HEK293 (cell line): ENCODE measurements around the gene SSTR5.

ENCODE experiments used
- CTCF ChIA-PET: fragments of 350-600 bp; formaldehyde crosslinking; extraction: SDS; loops from one replicate; lab custom pipeline; 2021; ENCODE audit warnings: antibody characterized with exemption; lab: Yijun Ruan, JAX
- POLR2A ChIA-PET: fragments of 300-600 bp; formaldehyde crosslinking; extraction: SDS; loops from one replicate; lab custom pipeline; 2020; ENCODE audit warnings: antibody characterized with exemption, inconsistent platforms; lab: Yijun Ruan, JAX
- H3K27ac ChIP-seq: fragments of 200-500 bp; sonication (Bioruptor generic); 2 replicates; pipeline ENCODE4 v1.5.1; 2014; ENCODE audit warnings: low read depth, low read length, control low read depth, inconsistent platforms; ENCODE audit errors: extremely low read depth
- H3K36me3 ChIP-seq, 2 experiments: fragments of 200-500 bp in 1 of 2; sonication (Bioruptor generic) in 1 of 2; 1 replicate in 1 of 2; 2 replicates in 1 of 2; pipeline ENCODE4 v1.5.1; 2014 to 2017; ENCODE audit warnings: inconsistent platforms in 2 of 2, low read length in 2 of 2; ENCODE audit not compliant: control insufficient read depth in 2 of 2, insufficient read depth in 1 of 2
- H3K4me1 ChIP-seq: fragments of 200-500 bp; sonication (Bioruptor generic); 2 replicates; pipeline ENCODE4 v1.5.1; 2014; ENCODE audit warnings: mild to moderate bottlenecking, low read length, inconsistent platforms; ENCODE audit not compliant: control insufficient read depth, insufficient read depth
- H3K4me3 ChIP-seq: 2 replicates; pipeline ENCODE4 v1.5.1; 2011; ENCODE audit warnings: low read depth, mild to moderate bottlenecking, control low read depth, low read length, moderate library complexity
- H3K9me3 ChIP-seq: fragments of 200-500 bp; sonication (Bioruptor generic); 2 replicates; pipeline ENCODE4 v1.5.1; 2014; ENCODE audit warnings: low read depth, low read length, inconsistent platforms; ENCODE audit not compliant: control insufficient read depth, insufficient read depth
- ATF2 ChIP-seq: fragments of 450-650 bp; formaldehyde crosslinking; IDR thresholded peaks from 2 replicates; pipeline ENCODE4 v1.5.1; 2016; ENCODE audit warnings: missing biosample characterization, missing genetic modification characterization, low read depth
- BCL6B ChIP-seq: fragments of 450-650 bp; formaldehyde crosslinking; IDR thresholded peaks from 2 replicates; pipeline ENCODE4 v1.5.1; 2017; ENCODE audit warnings: missing biosample characterization, missing genetic modification characterization
- HOXD13 ChIP-seq: sonication (generic); formaldehyde crosslinking; IDR thresholded peaks from 2 replicates; pipeline ENCODE4 v1.8.0; 2022; ENCODE audit warnings: missing genetic modification reagents, borderline replicate concordance
- MEIS1 ChIP-seq: sonication (generic); formaldehyde crosslinking; IDR thresholded peaks from 2 replicates; pipeline ENCODE4 v1.8.1; 2022; ENCODE audit warnings: missing genetic modification reagents, mild to moderate bottlenecking, borderline replicate concordance
- ZBTB17 ChIP-seq: fragments of 450-650 bp; formaldehyde crosslinking; IDR thresholded peaks from 2 replicates; pipeline ENCODE4 v1.5.1; 2016; ENCODE audit warnings: missing biosample characterization, missing genetic modification characterization
- ZBTB6 ChIP-seq: fragments of 450-650 bp; formaldehyde crosslinking; IDR thresholded peaks from 2 replicates; pipeline ENCODE4 v1.5.1; 2017; ENCODE audit warnings: missing biosample characterization, missing genetic modification characterization
- ZEB2 ChIP-seq: fragments of 450-650 bp; formaldehyde crosslinking; IDR thresholded peaks from 2 replicates; pipeline ENCODE4 v1.5.1; 2016; ENCODE audit warnings: missing biosample characterization, missing genetic modification characterization
- ZFHX2 ChIP-seq: fragments of 450-650 bp; formaldehyde crosslinking; conservative IDR thresholded peaks from 2 replicates; pipeline ENCODE4 v1.5.1; 2016; ENCODE audit warnings: missing biosample characterization, missing genetic modification characterization
- ZIC2 ChIP-seq: fragments of 450-650 bp; formaldehyde crosslinking; IDR thresholded peaks from 2 replicates; pipeline ENCODE4 v1.5.1; 2016; ENCODE audit warnings: missing biosample characterization, missing genetic modification characterization
- ZNF114 ChIP-seq: fragments of 450-650 bp; formaldehyde crosslinking; IDR thresholded peaks from 2 replicates; pipeline ENCODE4 v1.5.0; 2017; ENCODE audit warnings: missing biosample characterization, missing genetic modification characterization
- ZNF146 ChIP-seq: fragments of 450-650 bp; formaldehyde crosslinking; IDR thresholded peaks from 2 replicates; pipeline ENCODE4 v1.5.1; 2016; ENCODE audit warnings: missing biosample characterization, missing genetic modification characterization
- ZNF174 ChIP-seq: fragments of 450-650 bp; formaldehyde crosslinking; IDR thresholded peaks from 2 replicates; pipeline ENCODE4 v1.5.0; 2017; ENCODE audit warnings: missing biosample characterization, mild to moderate bottlenecking, missing genetic modification characterization
- ZNF248 ChIP-seq: fragments of 450-650 bp; formaldehyde crosslinking; IDR thresholded peaks from 2 replicates; pipeline ENCODE4 v1.5.1; 2017; ENCODE audit warnings: missing biosample characterization, missing genetic modification characterization
- ZNF514 ChIP-seq: fragments of 450-650 bp; formaldehyde crosslinking; IDR thresholded peaks from 2 replicates; pipeline ENCODE4 v1.5.1; 2016; ENCODE audit warnings: missing biosample characterization, missing genetic modification characterization
- ZNF518A ChIP-seq: fragments of 450-650 bp; formaldehyde crosslinking; conservative IDR thresholded peaks from 2 replicates; pipeline ENCODE4 v1.5.1; 2016; ENCODE audit warnings: low read depth, missing biosample characterization, missing genetic modification characterization
- ZNF521 ChIP-seq: fragments of 450-650 bp; formaldehyde crosslinking; IDR thresholded peaks from 2 replicates; pipeline ENCODE4 v1.5.1; 2017; ENCODE audit warnings: missing biosample characterization, mild to moderate bottlenecking, missing genetic modification characterization
- ZNF561 ChIP-seq: fragments of 450-650 bp; IDR thresholded peaks from 2 replicates; pipeline ENCODE4 v1.5.1; 2018; ENCODE audit warnings: missing biosample characterization, missing genetic modification characterization, borderline replicate concordance
- ZNF600 ChIP-seq: fragments of 450-650 bp; formaldehyde crosslinking; IDR thresholded peaks from 2 replicates; pipeline ENCODE4 v1.5.1; 2016; ENCODE audit warnings: missing biosample characterization, missing genetic modification characterization
- ZNF623 ChIP-seq: fragments of 450-650 bp; formaldehyde crosslinking; IDR thresholded peaks from 2 replicates; pipeline ENCODE4 v1.5.1; 2016; ENCODE audit warnings: missing biosample characterization, missing genetic modification characterization
- ZNF660 ChIP-seq: fragments of 450-650 bp; IDR thresholded peaks from 2 replicates; pipeline ENCODE4 v1.5.1; 2018; ENCODE audit warnings: missing biosample characterization, mild to moderate bottlenecking, missing genetic modification characterization
- ZNF830 ChIP-seq: fragments of 450-650 bp; IDR thresholded peaks from 2 replicates; pipeline ENCODE4 v1.5.0; 2018; ENCODE audit warnings: missing biosample characterization, missing genetic modification characterization, low read depth, mild to moderate bottlenecking, moderate library complexity

SSTR5 gene

GRCh38 chr16:1061769-1062505 is 10.6 kb upstream of the SSTR5 start:
- Histone ChIP-seq H3K27ac (no peak overlapping the region), H3K4me1 (peaks cover 1% of the 10 kb centered on the region; the same call in 1 of the 2 replicates), H3K36me3 (no peaks in the 10 kb centered on the region), H3K9me3 (no peaks in the 10 kb centered on the region), H3K4me3 (no peak overlapping the region)
- ChIA-PET POLR2A (no interaction called here), CTCF (interaction anchor here (0.6 to 0.7 kb wide), 3 partner anchors 38 to 1093 kb away, joined by 3 to 5 read pairs (median 3); no protein-coding TSS in a partner anchor)
- peak; percentile 27; the same call in 1 of the 2 replicates for TF ChIP-seq ZNF600
- no peak for TF ChIP-seq HOXD13 (CRISPR knock-in tag)

- Histone ChIP-seq H3K36me3 (no peaks in the 10 kb centered on the region), H3K4me1 (no peaks in the 10 kb centered on the region), H3K27ac (no peak overlapping the region), H3K4me3 (no peak overlapping the region), H3K9me3 (no peaks in the 10 kb centered on the region)
- ChIA-PET CTCF (no interaction called here), POLR2A (no interaction called here)
- TF ChIP-seq BCL6B (tag by site-specific recombination) (no peak), ZNF146 (tag by site-specific recombination) (no peak), ZFHX2 (tag by site-specific recombination) (peak; percentile 23; the same call in 1 of the 2 replicates)
Observed at GRCh38 chr16:1062895-1063294, 9.7 kb upstream of the SSTR5 start.

GRCh38 chr16:1063728-1064127 is 8.8 kb upstream of the SSTR5 start:
- TF ChIP-seq ZNF561 (tag by site-specific recombination) (no peak), ZNF521 (tag by site-specific recombination) (no peak), ZNF623 (no peak), ZNF830 (tag by site-specific recombination) (no peak), ZNF518A (tag by site-specific recombination) (no peak), ZNF174 (tag by site-specific recombination) (no peak), ZNF114 (tag by site-specific recombination) (no peak), ZNF146 (tag by site-specific recombination) (no peak), ZIC2 (no peak), HOXD13 (CRISPR knock-in tag) (no peak), ATF2 (tag by site-specific recombination) (no peak), ZNF248 (no peak), ZBTB6 (tag by site-specific recombination) (no peak), ZEB2 (tag by site-specific recombination) (no peak), ZNF660 (tag by site-specific recombination) (no peak), ZNF514 (tag by site-specific recombination) (no peak), ZBTB17 (tag by site-specific recombination) (no peak), MEIS1 (CRISPR knock-in tag) (no peak), ZFHX2 (tag by site-specific recombination) (no peak)
- no peaks in the 10 kb centered on the region for H3K36me3 ChIP-seq

More at GRCh38 chr16:1063728-1064127, 8.8 kb upstream of the SSTR5 start:
- POLR2A ChIA-PET: no interaction called here
- Histone ChIP-seq H3K4me3 (no peak overlapping the region), H3K9me3 (no peaks in the 10 kb centered on the region), H3K27ac (no peak overlapping the region), H3K4me1 (no peaks in the 10 kb centered on the region)
- CTCF ChIA-PET: interaction anchor here (0.6 to 1.1 kb wide), 3 partner anchors 8 to 45 kb away, joined by 3 to 4 read pairs (median 3); no protein-coding TSS in a partner anchor
